GM12875 (cell line): Measurements from ENCODE around the gene CDKN3.

Source experiments
- H3K4me3 ChIP-seq: one replicate; pipeline ENCODE4 v1.5.1; 2011; ENCODE audit warnings: low read depth, low read length, control low read depth
- CTCF ChIP-seq: IDR thresholded peaks from 2 replicates; pipeline ENCODE4 v1.5.1; 2011; ENCODE audit warnings: low read depth, mild to moderate bottlenecking, control low read depth, inconsistent platforms, low read length, moderate library complexity, borderline replicate concordance; ENCODE audit not compliant: insufficient read depth

Gene CDKN3

GRCh38 chr14:54396493-54397335 is at the start of gene CDKN3:
CDKN3 (plus strand) TSS chr14:54397007; CDS start chr14:54397069, 62 bp downstream.
- peak within 1 kb of the TSS; percentile 88 for H3K4me3 ChIP-seq
- peak; percentile 24; the same call in 1 of the 2 replicates for TF ChIP-seq CTCF

- TF ChIP-seq CTCF: no peak
- H3K4me3 ChIP-seq: no peak overlapping the region
Measured at GRCh38 chr14:54347044-54347443, 49.8 kb upstream of the CDKN3 start.

GRCh38 chr14:54348001-54348611 is 48.7 kb upstream of the CDKN3 start:
- H3K4me3 ChIP-seq: no peak overlapping the region
- peak; percentile 38; the same call in 1 of the 2 replicates for TF ChIP-seq CTCF

GRCh38 chr14:54348923-54349620 is 47.7 kb upstream of the CDKN3 start:
- H3K4me3 ChIP-seq: no peak overlapping the region
- no peak for TF ChIP-seq CTCF

- no peak overlapping the region for H3K4me3 ChIP-seq
- no peak for TF ChIP-seq CTCF
Measured at GRCh38 chr14:54349713-54350112, 47.1 kb upstream of the CDKN3 start.

- TF ChIP-seq CTCF: no peak
- H3K4me3 ChIP-seq: no peak overlapping the region
Measured at GRCh38 chr14:54350203-54350602, 46.6 kb upstream of the CDKN3 start.
